ENCODE results near the gene THAP3.

Gene THAP3

GRCh38 chr1:6587261-6588005 lies 37.2 kb upstream of the THAP3 start:
- TF ChIP-seq POLR2AphosphoS5 (IDR thresholded peaks at IDR 0.05; ENCODE audit: low read depth, low read length) (no peak), TAF1 (IDR thresholded peaks at IDR 0.05; ENCODE audit: borderline replicate concordance, insufficient read depth, low read length) (no peak), SIN3A (IDR thresholded peaks at IDR 0.05; ENCODE audit: borderline replicate concordance, insufficient read depth, low read length) (no peak), FOXP2 (optimal IDR thresholded peaks at IDR 0.05; ENCODE audit: borderline replicate concordance, extremely low read depth, extremely low read length, insufficient read depth) (no peak), REST (IDR thresholded peaks at IDR 0.05; ENCODE audit: insufficient read depth in 1 of 2, low read depth in 2 of 2, low read length in 2 of 2) (no peak)

GRCh38 chr1:6588128-6588892 lies 36.4 kb upstream of the THAP3 start:
- no peak for TF ChIP-seq SIN3A (IDR thresholded peaks at IDR 0.05; ENCODE audit: borderline replicate concordance, insufficient read depth, low read length)
- TF ChIP-seq FOXP2 (optimal IDR thresholded peaks at IDR 0.05; ENCODE audit: borderline replicate concordance, extremely low read depth, extremely low read length, insufficient read depth) = no peak
- TF ChIP-seq REST (IDR thresholded peaks at IDR 0.05; ENCODE audit: insufficient read depth in 1 of 2, low read depth in 2 of 2, low read length in 2 of 2) = no peak
- no peak for TF ChIP-seq POLR2AphosphoS5 (IDR thresholded peaks at IDR 0.05; ENCODE audit: low read depth, low read length)
- TF ChIP-seq TAF1 (IDR thresholded peaks at IDR 0.05; ENCODE audit: borderline replicate concordance, insufficient read depth, low read length) = no peak

GRCh38 chr1:6588893-6589520 lies 35.7 kb upstream of the THAP3 start:
- TF ChIP-seq TAF1 (IDR thresholded peaks at IDR 0.05; ENCODE audit: borderline replicate concordance, insufficient read depth, low read length) = no peak
- TF ChIP-seq FOXP2 (optimal IDR thresholded peaks at IDR 0.05; ENCODE audit: borderline replicate concordance, extremely low read depth, extremely low read length, insufficient read depth) = no peak
- no peak for TF ChIP-seq SIN3A (IDR thresholded peaks at IDR 0.05; ENCODE audit: borderline replicate concordance, insufficient read depth, low read length)
- no peak for TF ChIP-seq REST (IDR thresholded peaks at IDR 0.05; ENCODE audit: insufficient read depth in 1 of 2, low read depth in 2 of 2, low read length in 2 of 2)
- TF ChIP-seq POLR2AphosphoS5 (IDR thresholded peaks at IDR 0.05; ENCODE audit: low read depth, low read length) = no peak

- TF ChIP-seq FOXP2 (optimal IDR thresholded peaks at IDR 0.05; ENCODE audit: borderline replicate concordance, extremely low read depth, extremely low read length, insufficient read depth) (no peak), SIN3A (IDR thresholded peaks at IDR 0.05; ENCODE audit: borderline replicate concordance, insufficient read depth, low read length) (no peak), TAF1 (IDR thresholded peaks at IDR 0.05; ENCODE audit: borderline replicate concordance, insufficient read depth, low read length) (no peak), POLR2AphosphoS5 (IDR thresholded peaks at IDR 0.05; ENCODE audit: low read depth, low read length) (no peak), REST (IDR thresholded peaks at IDR 0.05; ENCODE audit: insufficient read depth in 1 of 2, low read depth in 2 of 2, low read length in 2 of 2) (no peak)
Observed at GRCh38 chr1:6590046-6590445, 34.6 kb upstream of the THAP3 start.

Measured in PFSK-1 (cell line).